Measurements from ENCODE around the gene STYXL1.

STYXL1 gene

GRCh38 chr7:75971961-75972763 is 75.6 kb downstream of the STYXL1 start:
- DNase-seq, result no peak

DNA sequence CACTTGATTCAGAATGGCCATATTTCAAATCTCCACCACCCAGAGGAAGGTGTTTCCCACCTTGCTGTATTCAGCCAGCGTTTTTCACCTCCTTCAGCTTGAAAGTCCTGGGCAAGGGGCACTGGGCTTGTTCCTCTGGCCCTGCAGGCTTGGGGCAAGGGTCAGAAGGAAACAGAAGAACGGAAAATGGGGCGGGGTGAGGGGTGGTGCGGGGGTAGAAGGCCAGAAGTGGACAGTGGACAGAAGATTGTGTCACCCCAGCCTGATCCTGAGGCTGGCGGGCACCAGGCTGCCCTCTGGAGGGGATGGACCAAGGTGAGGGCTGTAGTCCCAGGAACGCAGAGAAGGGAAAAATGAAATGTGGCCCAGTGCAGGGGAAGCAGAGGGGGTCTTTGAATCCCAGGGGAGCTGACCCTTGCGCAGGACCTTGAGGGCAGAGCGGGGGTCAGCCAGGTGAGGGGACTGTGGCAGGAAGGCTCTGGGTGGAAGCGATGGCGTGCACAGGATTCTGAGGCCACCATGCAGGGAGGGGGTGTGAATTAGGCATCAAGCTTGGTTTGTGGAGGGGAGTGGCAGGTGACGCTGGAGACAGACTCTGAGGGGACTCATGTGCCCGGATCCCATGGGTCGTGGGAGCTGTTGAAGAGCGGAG is 76.4 kb downstream of the STYXL1 start:
- DNase-seq, result no peak

DNA sequence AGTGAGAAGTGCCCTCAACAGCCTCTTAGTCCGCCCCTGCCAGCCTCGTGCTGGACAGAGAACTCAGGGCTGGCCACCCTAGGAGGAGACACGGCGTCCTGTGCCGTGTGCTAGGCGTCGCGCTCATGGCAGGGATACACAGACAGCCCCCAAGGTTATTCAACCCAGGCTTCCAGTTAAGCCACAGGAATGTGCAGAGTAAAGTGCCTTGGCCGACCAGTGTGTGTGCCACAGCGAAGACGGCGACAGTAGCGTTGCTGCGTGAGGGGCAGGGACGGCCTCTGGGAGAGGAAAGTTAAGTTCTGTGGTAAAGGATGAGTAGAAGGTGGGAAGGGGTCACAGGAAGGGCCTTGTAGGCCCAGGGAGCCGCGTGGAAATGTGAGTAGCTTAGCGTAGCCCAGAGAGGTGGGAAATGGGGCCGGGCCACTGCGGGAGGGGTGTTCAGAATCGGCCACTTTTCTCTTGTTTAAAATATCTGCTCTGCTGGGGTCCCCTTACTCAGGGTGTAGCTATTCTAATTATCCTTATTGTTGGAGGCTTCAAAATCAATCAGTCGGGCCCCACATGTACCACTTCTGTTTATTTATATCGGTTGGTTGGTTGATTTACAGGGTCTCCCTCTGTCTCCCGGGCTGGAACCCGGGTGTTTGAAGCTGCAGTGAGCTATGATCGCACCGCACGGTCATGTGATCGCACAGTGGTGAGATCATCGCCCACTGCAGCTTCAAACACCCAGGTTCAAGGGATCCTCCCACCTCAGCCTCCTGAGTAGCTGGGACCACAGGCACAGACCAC is 77.9 kb downstream of the STYXL1 start:
- DNase-seq, result no peak

DNA sequence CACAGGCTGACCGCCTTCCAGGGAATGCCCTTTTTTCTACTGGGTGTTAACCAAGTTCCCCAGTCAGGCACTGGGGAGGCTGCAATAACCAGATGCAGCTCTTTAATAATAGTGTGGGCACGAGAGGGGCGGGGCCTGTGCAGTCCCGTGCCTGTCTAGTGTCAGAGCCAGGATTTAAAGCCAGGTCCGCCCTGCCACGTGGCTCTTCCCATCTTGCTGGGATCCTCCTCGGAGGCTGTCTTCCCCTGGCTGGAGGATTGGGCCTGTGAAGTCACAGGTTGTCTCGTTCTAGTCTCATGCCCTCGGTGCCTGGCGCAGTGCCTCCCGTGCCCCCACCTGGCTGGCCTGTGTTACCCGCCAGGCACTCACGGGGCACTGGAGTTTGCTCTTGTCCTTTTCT is 78.6 kb downstream of the STYXL1 start:
- no peak for DNase-seq

- no peak for DNase-seq
Observed at GRCh38 chr7:75968561-75969001, 79.2 kb downstream of the STYXL1 start.

- no peak for DNase-seq
Observed at GRCh38 chr7:75968012-75968411, 79.8 kb downstream of the STYXL1 start.

DNA sequence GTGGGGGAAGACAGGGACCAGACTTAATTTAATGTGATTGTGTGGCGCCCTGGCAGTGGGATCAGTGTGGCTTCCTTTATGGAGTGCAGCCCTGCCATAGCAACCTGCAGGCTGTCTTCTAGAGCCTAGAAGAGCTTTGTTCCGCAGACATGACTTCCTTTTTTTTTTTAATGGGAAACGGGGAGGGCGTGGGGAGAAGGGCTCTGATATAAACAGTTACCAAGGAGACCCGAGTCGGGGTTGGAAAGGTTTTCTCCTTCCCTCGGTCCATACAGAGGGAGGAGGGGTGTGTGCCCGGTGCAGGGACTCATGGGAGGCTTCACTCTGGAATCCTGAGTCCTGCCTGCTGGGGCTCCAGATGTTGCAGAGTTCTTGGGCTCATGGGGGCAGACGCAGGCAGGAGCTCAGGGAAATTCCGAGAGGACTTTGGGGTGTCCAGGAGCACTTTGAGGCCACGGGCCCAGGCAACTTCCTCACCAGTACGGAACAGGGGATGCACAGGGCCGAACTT is 80.3 kb downstream of the STYXL1 start:
- DNase-seq, result no peak

DNA sequence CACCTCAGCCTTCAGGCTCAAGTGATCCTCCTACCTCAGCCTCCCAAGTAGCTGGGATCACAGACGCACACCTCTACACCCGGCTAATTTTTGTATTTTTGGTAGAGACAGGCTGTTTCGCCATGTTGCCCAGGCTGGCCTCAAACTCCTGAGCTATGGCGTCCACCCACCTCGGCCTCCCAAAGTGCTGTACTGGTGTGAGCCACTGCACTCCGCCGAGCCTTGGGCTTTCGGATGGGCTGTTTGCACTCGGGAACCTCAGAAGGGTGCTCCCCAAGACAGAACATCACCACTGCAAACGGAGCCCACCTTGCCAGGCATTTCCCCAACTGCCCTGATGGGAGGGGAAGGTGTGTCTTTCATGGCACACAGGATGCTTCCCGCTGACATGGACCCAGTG is 80.7 kb downstream of the STYXL1 start:
- no peak for DNase-seq

- no peak for DNase-seq
Observed at GRCh38 chr7:75966190-75966961, 81.4 kb downstream of the STYXL1 start.

- no peak for DNase-seq
Observed at GRCh38 chr7:75965617-75966016, 82.2 kb downstream of the STYXL1 start.

- no peak for DNase-seq
Observed at GRCh38 chr7:75963381-75963995, 84.3 kb downstream of the STYXL1 start.

DNA sequence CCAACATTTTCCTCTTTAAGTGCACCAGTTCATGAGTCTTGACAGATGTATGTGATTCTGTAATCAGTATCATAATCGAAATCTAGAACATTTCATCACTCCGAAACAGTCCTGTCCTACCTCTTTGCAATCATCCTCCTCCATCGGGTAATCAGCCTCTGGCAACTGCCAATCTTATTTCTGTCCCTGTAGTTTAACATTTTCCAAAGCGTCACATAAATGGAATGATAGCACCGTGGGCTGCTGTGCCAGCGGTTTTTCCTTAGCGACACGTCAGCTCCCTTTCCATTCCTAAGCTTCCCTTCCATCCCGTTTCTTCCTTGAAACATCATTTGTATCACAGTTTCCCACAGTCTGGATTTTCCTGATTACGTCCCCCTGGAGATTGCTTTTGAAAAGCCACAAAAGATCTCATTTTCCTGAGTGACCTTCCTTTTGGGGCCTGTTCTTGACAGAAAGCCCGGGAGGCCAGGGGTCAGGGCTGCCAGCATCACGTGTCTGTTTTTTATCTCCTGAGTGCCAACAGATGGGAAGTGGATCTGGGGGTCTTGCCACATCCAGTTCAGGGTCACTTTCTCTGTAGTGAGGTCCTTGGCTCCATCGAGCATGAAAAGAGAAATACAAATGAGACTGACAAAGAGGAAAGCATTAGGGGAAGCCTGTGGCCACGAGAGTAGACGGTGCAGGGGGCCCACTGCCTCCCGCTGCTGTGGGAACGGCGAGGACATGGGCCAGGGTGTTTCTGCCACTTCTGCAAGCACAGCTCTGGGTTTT is 85.0 kb downstream of the STYXL1 start:
- no peak for DNase-seq

- no peak for DNase-seq
Observed at GRCh38 chr7:75961218-75961617, 86.6 kb downstream of the STYXL1 start.

GRCh38 chr7:75960372-75960771 is 87.4 kb downstream of the STYXL1 start:
- no peak for DNase-seq

DNA sequence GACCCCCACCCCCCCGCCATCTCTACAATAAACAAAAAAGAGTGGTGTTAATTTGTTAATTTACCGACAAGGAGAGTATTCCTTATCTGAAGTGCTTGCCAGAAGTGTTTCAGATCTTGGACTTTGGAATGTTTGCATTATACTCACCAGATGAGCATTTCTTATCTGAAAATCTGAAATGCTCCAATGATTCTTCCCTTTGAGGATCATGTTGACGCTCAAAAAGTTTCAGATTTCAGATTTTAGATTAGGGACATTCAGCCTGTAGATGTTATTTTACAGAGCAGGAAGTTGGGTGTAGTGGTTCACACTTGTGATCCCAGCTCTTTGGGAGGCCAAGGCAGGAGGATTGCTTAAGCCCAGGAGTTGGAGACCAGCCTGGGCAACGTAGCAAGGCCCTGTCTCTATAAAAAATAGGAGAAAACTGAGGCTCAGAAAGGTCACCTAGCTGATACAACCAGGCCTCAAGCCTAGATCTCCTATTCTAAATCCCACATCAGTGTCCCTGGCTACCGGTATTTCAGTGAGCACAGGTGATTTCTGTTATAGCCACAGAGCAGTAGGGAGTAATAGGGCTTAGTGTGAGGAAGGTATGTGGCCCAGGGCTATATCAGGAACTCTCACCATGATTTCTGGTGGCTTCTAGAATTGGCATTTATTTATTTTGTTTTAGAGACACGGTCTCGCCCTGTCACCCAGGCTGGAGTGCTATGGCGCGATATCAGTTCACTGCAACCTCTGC is 88.8 kb downstream of the STYXL1 start:
- no peak for DNase-seq

- DNase-seq, result no peak
Observed at GRCh38 chr7:75957021-75957736, 90.6 kb downstream of the STYXL1 start.

DNA sequence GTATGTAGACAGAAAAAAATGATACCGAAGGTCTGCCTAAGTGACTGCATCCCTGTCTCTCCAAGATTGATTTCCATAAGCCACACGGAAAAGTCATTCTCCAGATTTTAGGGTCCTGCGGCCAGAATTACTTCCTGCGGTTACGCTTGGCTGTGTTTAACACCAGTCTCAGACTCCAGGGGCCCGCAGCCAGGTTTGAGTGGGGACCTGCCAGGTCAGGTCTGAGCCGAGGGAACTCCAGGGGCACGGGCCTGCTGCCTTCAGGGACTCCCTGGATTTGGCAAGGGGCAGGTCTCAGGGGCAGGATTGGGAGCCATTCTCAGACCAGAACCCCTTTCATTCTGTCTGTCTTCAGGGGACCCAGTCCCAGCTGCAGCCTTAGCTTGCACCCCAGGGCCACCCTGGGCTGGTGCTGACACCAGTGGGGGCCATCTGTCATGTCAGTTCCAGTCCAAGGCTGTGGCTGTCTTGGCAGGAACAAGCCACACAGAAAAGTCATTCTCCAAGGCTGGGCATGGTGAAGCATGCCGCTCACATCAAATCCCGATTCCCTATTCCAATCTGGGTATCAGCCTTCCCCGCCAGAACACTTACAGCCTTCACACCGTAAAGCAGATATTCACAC is 92.4 kb downstream of the STYXL1 start:
- DNase-seq, result no peak

GRCh38 chr7:75953931-75954330 is 93.9 kb downstream of the STYXL1 start:
- DNase-seq, result no peak

- no peak for DNase-seq
Observed at GRCh38 chr7:75953431-75953830, 94.4 kb downstream of the STYXL1 start.

All from stimulated activated CD4-positive, alpha-beta T cell treated with anti-CD3 and anti-CD28 coated beads, Interleukin-2, amount 100 ng/mL, for 24 hours (primary cell).